Psoas muscle (tissue), 8 donors: ENCODE data around the gene TLK1. TPM values are rescaled to one million over a fixed set of nuclear protein-coding genes. Genes with fewer than 3 reads are reported as not detected.

ENCODE experiments used
- ATAC-seq, 4 donors: fragments of 200-7000 bp; cut with Tn5 transposase; one replicate each; pipeline ENCODE4 v1.9.1; 2020; ENCODE audit warnings: moderate library complexity in 3 of 4, mild to moderate bottlenecking in 2 of 4
- DNase-seq, 2 donors: peaks; one replicate each; pipeline ENCODE4 v3.0.0-alpha.2; 2020
- H3K27ac ChIP-seq: fragments of 200-600 bp; one replicate; pipeline ENCODE4 v1.8.0; 2022
- H3K27me3 ChIP-seq, 3 donors: fragments of 200-600 bp in 1 of 3; one replicate each; pipeline versions ENCODE4 v1.6.1 to v1.8.0; 2013 to 2022; ENCODE audit warnings: low read length in 2 of 3, mild to moderate bottlenecking in 2 of 3, moderate library complexity in 1 of 3; ENCODE audit not compliant: insufficient read depth in 3 of 3
- H3K36me3 ChIP-seq, 2 donors: fragments of 200-600 bp in 1 of 2; one replicate each; pipeline versions ENCODE4 v1.6.1 to v1.8.0; 2013 to 2022; ENCODE audit warnings: low read depth in 1 of 2, mild to moderate bottlenecking in 1 of 2, moderate library complexity in 1 of 2; ENCODE audit not compliant: insufficient read depth in 1 of 2
- H3K4me1 ChIP-seq: fragments of 200-600 bp; one replicate; pipeline ENCODE4 v1.8.0; 2022
- H3K4me3 ChIP-seq: fragments of 200-600 bp; one replicate; pipeline ENCODE4 v1.8.0; 2022; ENCODE audit warnings: mild to moderate bottlenecking
- H3K9me3 ChIP-seq: fragments of 200-600 bp; one replicate; pipeline ENCODE4 v1.8.0; 2022
- CTCF ChIP-seq: fragments of 200-600 bp; IDR thresholded peaks from one replicate; pipeline ENCODE4 v1.8.0; 2022; ENCODE audit warnings: antibody characterized with exemption
- WGBS, 3 donors: extraction: QIAGEN DNeasy Blood & Tissue Kit; methylation state at CpG; one replicate each; pipeline versions ENCODE4 v1.1.6 to v1.1.7; 2013; 5-methylcytosine and 5-hydroxymethylcytosine counted together
- intact Hi-C, 2 donors: fragments of 100-400 bp; cut with DNase I; formaldehyde crosslinking; loops; one replicate each; pipeline versions ENCODE4 v1.11.0 to v1.14.2; 2022
- polyA plus RNA-seq, 3 donors: library from polyadenylated mRNA; stranded (reverse); fragments of 200-250 nt; gene quantifications; one replicate each; pipeline ENCODE4 v1.2.3, GENCODE V29; 2013
- total RNA-seq, 4 donors: library from RNA; stranded (reverse); fragmentation: NEBNext Ultra II Directional in 2 of 4; extraction: Animal tissue kit (Norgen Biotek cat#: 25700) in 2 of 4; gene quantifications; one replicate each; pipeline versions ENCODE4 v1.2.1 to v1.2.4, GENCODE V29; 2021 to 2023
- donor health status: healthy with polysubstance abuse.
- donor health status: DM: no; HTN: no; CAD: no; lungs with moderate emphysema.
- donor health status: Bipolar disorder and iron deficiency.
- donor health status: healthy.
- donor health status: DM: yes; HTN: yes; CAD: no.
- donor health status: DM: no; HTN: no; CAD: no.
- donor health status: DM: no; HTN: no; CAD: no.
- donor health status: DM: yes; HTN: yes; CAD: no.

Gene TLK1
- total and polyA plus RNA-seq, 7 donors: 4.4 to 22.2 (median 17.5) TPM

GRCh38 chr2:171181064-171182049, 20.7 kb upstream of the TLK1 start:
- no peaks in the 10 kb centered on the region for H3K9me3 ChIP-seq
- no peak overlapping the region for H3K27ac ChIP-seq
- TF ChIP-seq CTCF: no peak
- 46 to 54% (median 53%) methylated on average over 9 of the region's 9 CpGs for WGBS, 3 donors
- no peaks in the 10 kb centered on the region for H3K27me3 ChIP-seq
- intact Hi-C loops: no loop called here
- H3K4me1 ChIP-seq: no peaks in the 10 kb centered on the region
- ATAC-seq (no peak), DNase-seq (no peak)
- no peaks in the 10 kb centered on the region for H3K36me3 ChIP-seq
- no peak overlapping the region for H3K4me3 ChIP-seq

GRCh38 chr2:171180229-171180930, 19.7 kb upstream of the TLK1 start:
- WGBS, 3 donors: 86 to 92% (median 88%) methylated on average over 3 of the region's 3 CpGs
- no peak for DNase-seq
- Histone ChIP-seq H3K4me3 (no peak overlapping the region), H3K36me3 (no peaks in the 10 kb centered on the region), H3K27ac (no peak overlapping the region), H3K27me3 (no peaks in the 10 kb centered on the region), H3K4me1 (no peaks in the 10 kb centered on the region), H3K9me3 (no peaks in the 10 kb centered on the region)
- TF ChIP-seq CTCF: no peak
- no peak for ATAC-seq
- intact Hi-C loops: no loop called here

GRCh38 chr2:171178993-171179392, 18.3 kb upstream of the TLK1 start:
- intact Hi-C loops: no loop called here
- Histone ChIP-seq H3K27ac (no peak overlapping the region), H3K36me3 (no peaks in the 10 kb centered on the region), H3K27me3 (no peaks in the 10 kb centered on the region), H3K4me3 (no peak overlapping the region), H3K9me3 (no peaks in the 10 kb centered on the region), H3K4me1 (no peaks in the 10 kb centered on the region)
- ATAC-seq (no peak), DNase-seq (no peak)
- no peak for TF ChIP-seq CTCF

- H3K4me3 ChIP-seq: no peak overlapping the region
- H3K4me1 ChIP-seq: no peaks in the 10 kb centered on the region
- intact Hi-C loops: no loop called here
- no peak for DNase-seq
- H3K27ac ChIP-seq: no peak overlapping the region
- H3K9me3 ChIP-seq: no peaks in the 10 kb centered on the region
- WGBS, 3 donors: 85 to 92% (median 88%) methylated on average over 5 of the region's 5 CpGs
- no peak for ATAC-seq
- TF ChIP-seq CTCF: no peak
- H3K36me3 ChIP-seq: no peaks in the 10 kb centered on the region
- H3K27me3 ChIP-seq: no peaks in the 10 kb centered on the region
Observed at GRCh38 chr2:171176516-171176915, 15.8 kb upstream of the TLK1 start.
